GM23338 (cell line): ENCODE data around the gene VRTN. TPM values are rescaled to one million over a fixed set of nuclear protein-coding genes. Genes with fewer than 3 reads are reported as not detected.
A peak's percentile ranks its signal among the peaks of the same experiment; 100 is the strongest.

Experiments used
- ATAC-seq: fragments of 200-7000 bp; cut with Tn5 transposase; 3 replicates; pipeline ENCODE4 v1.9.1; 2020
- DNase-seq: peaks from one replicate; pipeline ENCODE4 v3.0.0-alpha.2; 2015; ENCODE audit warnings: low spot score
- H2AFZ ChIP-seq: fragments of 200-600 bp; sonication (generic); 2 replicates; pipeline ENCODE4 v1.8.0; 2016; ENCODE audit warnings: antibody characterized with exemption, mild to moderate bottlenecking, moderate library complexity
- H3F3A ChIP-seq: fragments of 200-600 bp; sonication (generic); replicated peaks from 2 replicates; pipeline ENCODE4 v1.8.0; 2017; ENCODE audit warnings: antibody characterized with exemption, mixed run types, low read depth
- H3K27ac ChIP-seq: fragments of 200-600 bp; sonication (generic); 2 replicates; pipeline ENCODE4 v1.6.1; 2016; ENCODE audit warnings: low read depth
- H3K27me3 ChIP-seq: fragments of 200-600 bp; sonication (generic); 2 replicates; pipeline ENCODE4 v1.8.0; 2016; ENCODE audit warnings: mild to moderate bottlenecking, mixed run types, moderate library complexity; ENCODE audit not compliant: insufficient read depth
- H3K36me3 ChIP-seq: fragments of 200-600 bp; sonication (generic); 2 replicates; pipeline ENCODE4 v1.8.0; 2016; ENCODE audit warnings: mild to moderate bottlenecking; ENCODE audit not compliant: insufficient read depth
- H3K4me1 ChIP-seq: fragments of 200-600 bp; sonication (generic); 2 replicates; pipeline ENCODE4 v1.8.0; 2016; ENCODE audit warnings: mild to moderate bottlenecking, moderate library complexity; ENCODE audit not compliant: insufficient read depth
- H3K4me2 ChIP-seq: fragments of 200-600 bp; sonication (generic); 2 replicates; pipeline ENCODE4 v1.7.1; 2017; ENCODE audit warnings: mixed run types
- H3K4me3 ChIP-seq: fragments of 200-600 bp; sonication (generic); 2 replicates; pipeline ENCODE4 v1.6.1; 2016; ENCODE audit warnings: mixed run types
- H3K79me2 ChIP-seq: fragments of 200-600 bp; sonication (generic); replicated peaks from 2 replicates; pipeline ENCODE4 v1.8.0; 2017; ENCODE audit warnings: mild to moderate bottlenecking; ENCODE audit not compliant: insufficient read depth
- H3K9me2 ChIP-seq: fragments of 200-600 bp; sonication (generic); 2 replicates; pipeline ENCODE4 v1.8.0; 2017; ENCODE audit not compliant: insufficient read depth
- H4K20me1 ChIP-seq: fragments of 200-600 bp; sonication (generic); replicated peaks from 2 replicates; pipeline ENCODE4 v1.8.0; 2017; ENCODE audit warnings: mild to moderate bottlenecking; ENCODE audit not compliant: insufficient read depth
- H3K27ac Mint-ChIP-seq: 2 replicates; pipeline ENCODE4 v1.8.0; 2020; ENCODE audit warnings: inconsistent platforms, mild to moderate bottlenecking, moderate library complexity, mixed read lengths
- H3K27me3 Mint-ChIP-seq: 3 replicates; pipeline ENCODE4 v1.8.0; 2022; ENCODE audit warnings: low read depth, mild to moderate bottlenecking, moderate library complexity, mixed read lengths, inconsistent platforms; ENCODE audit not compliant: insufficient read depth, poor library complexity
- H3K36me3 Mint-ChIP-seq: 3 replicates; pipeline ENCODE4 v1.8.0; 2021; ENCODE audit warnings: low read depth, mild to moderate bottlenecking, inconsistent platforms, moderate library complexity, mixed read lengths
- H3K4me1 Mint-ChIP-seq: 3 replicates; pipeline ENCODE4 v1.8.0; 2020; ENCODE audit warnings: mild to moderate bottlenecking, inconsistent platforms, mixed read lengths
- H3K4me3 Mint-ChIP-seq: 3 replicates; pipeline ENCODE4 v1.8.0; 2021; ENCODE audit warnings: moderate library complexity, mild to moderate bottlenecking, inconsistent platforms, mixed read lengths
- H3K9me3 Mint-ChIP-seq: 3 replicates; pipeline ENCODE4 v1.8.0; 2020; ENCODE audit warnings: moderate library complexity, mild to moderate bottlenecking, inconsistent platforms, mixed read lengths
- CTCF ChIP-seq, 2 experiments: fragments of 200-600 bp in 1 of 2; sonication (generic) in 1 of 2; conservative IDR thresholded peaks; 2 replicates each; pipeline versions ENCODE4 v1.5.1 to v1.6.1; 2016 to 2017; ENCODE audit warnings: antibody characterized with exemption in 2 of 2, low read depth in 2 of 2, mild to moderate bottlenecking in 2 of 2, moderate library complexity in 1 of 2
- ETS1 ChIP-seq: IDR thresholded peaks from 2 replicates; pipeline ENCODE4 v1.6.1; 2016; ENCODE audit warnings: antibody characterized with exemption
- EZH2 ChIP-seq: fragments of 200-600 bp; sonication (generic); IDR thresholded peaks from one replicate; pipeline ENCODE4 v1.8.0; 2017; ENCODE audit warnings: antibody characterized with exemption, mild to moderate bottlenecking, low read depth; ENCODE audit not compliant: unreplicated experiment
- JUNB ChIP-seq: IDR thresholded peaks from one replicate; pipeline ENCODE4 v1.6.1; 2016; ENCODE audit warnings: antibody characterized with exemption; ENCODE audit not compliant: unreplicated experiment
- NANOG ChIP-seq: IDR thresholded peaks from 2 replicates; pipeline ENCODE4 v1.6.1; 2016; ENCODE audit warnings: antibody characterized with exemption, borderline replicate concordance
- POLR2AphosphoS5 ChIP-seq: IDR thresholded peaks from 2 replicates; pipeline ENCODE4 v1.6.1; 2016; ENCODE audit warnings: antibody characterized with exemption, low read depth
- REST ChIP-seq: IDR thresholded peaks from one replicate; pipeline ENCODE4 v1.6.1; 2018; ENCODE audit warnings: antibody characterized with exemption; ENCODE audit not compliant: unreplicated experiment
- STAT1 ChIP-seq: IDR thresholded peaks from one replicate; pipeline ENCODE4 v1.6.1; 2016; ENCODE audit warnings: antibody characterized with exemption; ENCODE audit not compliant: unreplicated experiment
- ZNF114 ChIP-seq: fragments of 250-450 bp; sonication (Bioruptor Pico); IDR thresholded peaks from 2 replicates; pipeline ENCODE4 v1.5.0; 2020; ENCODE audit warnings: mild to moderate bottlenecking, moderate library complexity
- ZNF331 ChIP-seq: fragments of 250-450 bp; sonication (Bioruptor Pico); IDR thresholded peaks from 2 replicates; pipeline ENCODE4 v1.5.0; 2020; ENCODE audit warnings: low read depth, mild to moderate bottlenecking, moderate library complexity
- ZNF462 ChIP-seq: fragments of 250-450 bp; sonication (Bioruptor Pico); IDR thresholded peaks from 2 replicates; pipeline ENCODE4 v1.5.0; 2020; ENCODE audit warnings: mild to moderate bottlenecking, moderate library complexity
- polyA plus RNA-seq: library from polyadenylated mRNA; unstranded; fragments of >200 nt; fragmentation: Nextera tagmentation; extraction: Ambion mirVana; gene quantifications from 2 replicates; pipeline ENCODE4 v1.2.1, GENCODE V29; 2016
- total RNA-seq: library from RNA; depleted of rRNA; stranded (reverse); fragments of >200 nt; shearing (Covaris generic); gene quantifications from 2 replicates; pipeline ENCODE4 v1.2.3, GENCODE V29; 2014

Gene VRTN
- total and polyA plus RNA-seq, 2 experiments from 2014 or later, result 63.9 to 143 TPM

GRCh38 chr14:74368026-74368425 is 19.8 kb downstream of the VRTN start (continued):
- TF ChIP-seq REST, result no peak

- ATAC-seq, result no peak
- TF ChIP-seq JUNB, result no peak
- TF ChIP-seq NANOG, result no peak
- TF ChIP-seq ZNF114 (CRISPR knock-in tag), result no peak
- no peak for TF ChIP-seq ZNF331 (CRISPR knock-in tag)
- TF ChIP-seq ZNF462 (CRISPR knock-in tag), result no peak
- no peak for TF ChIP-seq POLR2AphosphoS5
- no peak for TF ChIP-seq CTCF (conservative IDR thresholded peaks at IDR 0.05; ENCODE audit: low read depth in 2 of 2)
- TF ChIP-seq EZH2, result no peak
- no peak for TF ChIP-seq STAT1
- no peak for TF ChIP-seq ETS1
These were observed 20.2 kb downstream of the VRTN start for GRCh38 chr14:74368441-74368840.

More at GRCh38 chr14:74368441-74368840, 20.2 kb downstream of the VRTN start:
- H3K4me3 ChIP-seq, result no peak overlapping the region
- peaks cover 21% of the 10 kb centered on the region for H3K4me1 Mint-ChIP-seq
- peaks cover 3% of the 10 kb centered on the region; the same call in 1 of the 2 replicates for H3K79me2 ChIP-seq
- DNase-seq, result no peak
- no peaks in the 10 kb centered on the region for H3K9me2 ChIP-seq
- H3K27me3 Mint-ChIP-seq, result peaks cover 12% of the 10 kb centered on the region
- H3K27ac ChIP-seq, result 0 out of 2 replicates have a peak overlapping the region, but pooled peaks have one; percentile 50
- H3K27me3 ChIP-seq, result no peaks in the 10 kb centered on the region
- no peak overlapping the region for H3K4me2 ChIP-seq
- H3K36me3 Mint-ChIP-seq, result peaks cover 8% of the 10 kb centered on the region; the same call in 2 of the 3 replicates
- peaks cover 3% of the 10 kb centered on the region; the same call in 1 of the 2 replicates for H3K4me1 ChIP-seq
- H3K9me3 Mint-ChIP-seq, result no peaks in the 10 kb centered on the region; the same call in 2 of the 3 replicates
- H4K20me1 ChIP-seq, result no peaks in the 10 kb centered on the region; the same call in 1 of the 2 replicates
- peak overlapping the region; percentile 42 for H3K27ac Mint-ChIP-seq
- no peak overlapping the region for H3K4me3 Mint-ChIP-seq
- no peaks in the 10 kb centered on the region; the same call in 1 of the 2 replicates for H3F3A ChIP-seq
- no peaks in the 10 kb centered on the region for H3K36me3 ChIP-seq
- no peak overlapping the region for H2AFZ ChIP-seq
